HG02970 (cell line): Measurements from ENCODE around the gene CAPN1.
"Not testable (repeated sequence)": the region's sequence is repeated elsewhere in the genome, so short reads cannot be mapped to it uniquely, and the experiment has no call there.

Source experiments
- ATAC-seq: cut with Tn5 transposase; IDR thresholded peaks from one replicate; pipeline ENCODE4 v1.9.1; 2021; ENCODE audit warnings: mild to moderate bottlenecking, moderate library complexity, moderate number of reproducible peaks; ENCODE audit not compliant: unreplicated experiment, low FRiP score

The CAPN1 gene

GRCh38 chr11:65181569-65182257 is at the start of gene CAPN1:
TSS of gene CAPN1 (plus strand) at chr11:65181928. CDS start at chr11:65182702, 774 bp downstream.
- peak; percentile 37 for ATAC-seq

GRCh38 chr11:65132238-65132987 is 49.3 kb upstream of the CAPN1 start:
- ATAC-seq: no peak

GRCh38 chr11:65132988-65133700 is 48.6 kb upstream of the CAPN1 start:
- no peak for ATAC-seq

- ATAC-seq: no peak
Observed at GRCh38 chr11:65133724-65134123, 48.0 kb upstream of the CAPN1 start.

GRCh38 chr11:65134240-65134951 is 47.3 kb upstream of the CAPN1 start, which contains the start of gene SYVN1:
TSS of gene SYVN1 (minus strand) at chr11:65134519. CDS start at chr11:65133601, 918 bp downstream.
- peak; percentile 46 for ATAC-seq

- peak; percentile 61 for ATAC-seq
Observed at GRCh38 chr11:65134952-65135632, 46.6 kb upstream of the CAPN1 start.

GRCh38 chr11:65135633-65136145 is 46.0 kb upstream of the CAPN1 start:
- no peak for ATAC-seq

- ATAC-seq: no peak
Observed at GRCh38 chr11:65136515-65137096, 45.1 kb upstream of the CAPN1 start.

- ATAC-seq: no peak
Observed at GRCh38 chr11:65141896-65142494, 39.7 kb upstream of the CAPN1 start.

GRCh38 chr11:65147352-65148075 is 34.2 kb upstream of the CAPN1 start:
- no peak for ATAC-seq

- ATAC-seq: no peak
Observed at GRCh38 chr11:65148657-65149056, 33.1 kb upstream of the CAPN1 start.

- not testable (repeated sequence) for ATAC-seq
Observed at GRCh38 chr11:65150131-65150508, 31.6 kb upstream of the CAPN1 start.

GRCh38 chr11:65150509-65151299 is 31.0 kb upstream of the CAPN1 start:
- ATAC-seq: no peak

- ATAC-seq: no peak
Observed at GRCh38 chr11:65151331-65151899, 30.3 kb upstream of the CAPN1 start.

GRCh38 chr11:65152122-65152521 is 29.6 kb upstream of the CAPN1 start:
- ATAC-seq: no peak

GRCh38 chr11:65156256-65156655 is 25.5 kb upstream of the CAPN1 start:
- ATAC-seq: no peak

GRCh38 chr11:65156926-65157325 is 24.8 kb upstream of the CAPN1 start:
- no peak for ATAC-seq
